Dendritic cell treated with granulocyte-macrophage colony-stimulating factor and Interleukin-4, amounts not matched to agents 40 ng/mL and 50 ng/mL, for 4 days (primary cell): ENCODE data around the gene LDLRAD3.
"Not testable (repeated sequence)": the region's sequence is repeated elsewhere in the genome, so short reads cannot be mapped to it uniquely, and the experiment has no call there.

ENCODE experiments used
- H3K27ac Mint-ChIP-seq: one replicate; pipeline ENCODE4 v1.8.0; 2022; ENCODE audit warnings: mild to moderate bottlenecking, mixed read lengths
- H3K27me3 Mint-ChIP-seq: one replicate; pipeline ENCODE4 v1.8.0; 2022; ENCODE audit warnings: mild to moderate bottlenecking, mixed read lengths
- H3K36me3 Mint-ChIP-seq: one replicate; pipeline ENCODE4 v1.8.0; 2022; ENCODE audit warnings: low read depth, mixed read lengths
- H3K4me1 Mint-ChIP-seq: one replicate; pipeline ENCODE4 v1.8.0; 2022; ENCODE audit warnings: low read depth, mixed read lengths
- H3K4me3 Mint-ChIP-seq: one replicate; pipeline ENCODE4 v1.8.0; 2022; ENCODE audit warnings: mild to moderate bottlenecking, moderate library complexity, mixed read lengths
- H3K9me3 Mint-ChIP-seq: one replicate; pipeline ENCODE4 v1.8.0; 2022; ENCODE audit warnings: mixed read lengths
- intact Hi-C: fragments of 100-400 bp; cut with micrococcal nuclease; formaldehyde crosslinking; loops from one replicate; pipeline ENCODE4 v1.15.0; 2022

The LDLRAD3 gene

DNA sequence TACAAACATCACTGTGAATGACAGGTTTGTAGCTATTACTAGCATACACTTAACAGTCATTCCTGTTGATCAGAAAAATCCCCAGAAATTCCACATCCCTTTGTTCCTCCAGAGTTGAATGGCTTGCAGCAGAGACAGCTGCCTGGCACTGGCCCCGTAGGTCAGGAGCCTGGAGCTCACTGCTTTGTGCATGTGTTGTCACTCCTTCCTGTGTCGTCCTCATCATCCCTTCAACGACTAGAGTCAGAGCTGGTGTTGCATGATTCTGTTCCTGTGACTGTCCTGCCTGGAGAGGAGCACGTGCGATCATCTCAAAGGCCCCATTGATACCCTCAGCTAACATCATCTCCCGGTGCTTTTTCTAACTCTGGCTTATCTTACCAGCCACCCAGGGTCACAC is 58.3 kb downstream of the LDLRAD3 start:
- Mint-ChIP-seq H3K27me3 (no peaks in the 10 kb centered on the region), H3K4me1 (peaks cover 13% of the 10 kb centered on the region), H3K4me3 (no peak overlapping the region), H3K27ac (no peak overlapping the region), H3K9me3 (peaks cover 28% of the 10 kb centered on the region), H3K36me3 (no peaks in the 10 kb centered on the region)
- intact Hi-C loops, result no loop called here

GRCh38 chr11:36002796-36003195 is 58.9 kb downstream of the LDLRAD3 start:
- intact Hi-C loops, result no loop called here
- no peaks in the 10 kb centered on the region for H3K27me3 Mint-ChIP-seq
- H3K4me1 Mint-ChIP-seq, result peaks cover 13% of the 10 kb centered on the region
- H3K27ac Mint-ChIP-seq, result no peak overlapping the region
- no peaks in the 10 kb centered on the region for H3K36me3 Mint-ChIP-seq
- H3K9me3 Mint-ChIP-seq, result peaks cover 28% of the 10 kb centered on the region
- H3K4me3 Mint-ChIP-seq, result no peak overlapping the region

DNA sequence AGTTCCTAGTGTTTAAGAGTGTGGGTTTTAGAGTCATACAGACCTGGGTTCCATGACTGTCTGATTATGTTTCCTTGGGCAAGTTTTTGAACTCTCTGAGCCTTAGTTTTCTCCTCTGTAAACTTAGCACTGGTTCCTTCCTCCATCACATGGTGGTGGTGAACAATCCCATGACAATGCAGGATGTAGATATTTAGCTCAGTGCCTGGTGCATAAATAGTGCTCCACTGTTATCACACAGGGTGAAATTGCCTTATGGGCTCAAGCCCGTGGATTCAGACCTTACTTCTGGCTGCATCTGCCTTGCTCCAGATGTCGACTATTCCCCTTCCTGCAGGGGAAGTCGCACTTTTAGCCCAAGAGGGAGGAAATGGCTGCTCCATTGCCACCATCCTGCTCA is 62.7 kb downstream of the LDLRAD3 start:
- H3K27ac Mint-ChIP-seq, result no peak overlapping the region
- H3K27me3 Mint-ChIP-seq, result no peaks in the 10 kb centered on the region
- peaks cover 28% of the 10 kb centered on the region for H3K9me3 Mint-ChIP-seq
- H3K4me1 Mint-ChIP-seq, result peaks cover 13% of the 10 kb centered on the region
- no peak overlapping the region for H3K4me3 Mint-ChIP-seq
- no peaks in the 10 kb centered on the region for H3K36me3 Mint-ChIP-seq
- intact Hi-C loops, result no loop called here

GRCh38 chr11:36007127-36007655 is 63.3 kb downstream of the LDLRAD3 start:
- no peaks in the 10 kb centered on the region for H3K36me3 Mint-ChIP-seq

GRCh38 chr11:36008584-36008983 is 64.7 kb downstream of the LDLRAD3 start:
- Mint-ChIP-seq H3K27ac (no peak overlapping the region), H3K9me3 (peaks cover 24% of the 10 kb centered on the region), H3K4me1 (peaks cover 5% of the 10 kb centered on the region), H3K27me3 (no peaks in the 10 kb centered on the region), H3K4me3 (no peak overlapping the region), H3K36me3 (no peaks in the 10 kb centered on the region)
- intact Hi-C loops, result no loop called here

More at GRCh38 chr11:36007127-36007655, 63.3 kb downstream of the LDLRAD3 start:
- Mint-ChIP-seq H3K9me3 (peaks cover 28% of the 10 kb centered on the region), H3K27ac (no peak overlapping the region), H3K4me1 (peaks cover 11% of the 10 kb centered on the region), H3K4me3 (no peak overlapping the region), H3K27me3 (no peaks in the 10 kb centered on the region)
- intact Hi-C loops, result no loop called here

DNA sequence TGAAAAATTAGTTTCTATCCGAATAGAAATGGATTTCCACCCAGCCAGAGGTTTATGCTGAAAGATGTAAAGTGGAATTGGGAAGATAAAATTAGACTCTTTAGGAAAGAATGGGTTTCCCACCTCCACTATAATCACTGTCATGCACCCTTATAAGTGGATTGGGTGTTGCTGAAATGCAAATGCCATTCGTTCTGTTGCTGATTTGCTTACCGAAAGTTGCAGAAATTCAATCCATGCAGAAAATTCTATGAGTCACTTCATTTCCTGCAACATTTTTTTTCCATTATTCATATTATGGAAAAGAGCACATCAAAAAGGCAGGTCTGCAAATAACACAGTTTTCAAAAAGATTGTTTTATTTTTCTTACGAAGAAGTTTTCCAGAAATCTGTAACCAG is 65.6 kb downstream of the LDLRAD3 start:
- Mint-ChIP-seq H3K9me3 (peaks cover 15% of the 10 kb centered on the region), H3K27ac (no peak overlapping the region), H3K36me3 (no peaks in the 10 kb centered on the region), H3K4me1 (peaks cover 7% of the 10 kb centered on the region), H3K27me3 (no peaks in the 10 kb centered on the region), H3K4me3 (no peak overlapping the region)
- intact Hi-C loops, result no loop called here

DNA sequence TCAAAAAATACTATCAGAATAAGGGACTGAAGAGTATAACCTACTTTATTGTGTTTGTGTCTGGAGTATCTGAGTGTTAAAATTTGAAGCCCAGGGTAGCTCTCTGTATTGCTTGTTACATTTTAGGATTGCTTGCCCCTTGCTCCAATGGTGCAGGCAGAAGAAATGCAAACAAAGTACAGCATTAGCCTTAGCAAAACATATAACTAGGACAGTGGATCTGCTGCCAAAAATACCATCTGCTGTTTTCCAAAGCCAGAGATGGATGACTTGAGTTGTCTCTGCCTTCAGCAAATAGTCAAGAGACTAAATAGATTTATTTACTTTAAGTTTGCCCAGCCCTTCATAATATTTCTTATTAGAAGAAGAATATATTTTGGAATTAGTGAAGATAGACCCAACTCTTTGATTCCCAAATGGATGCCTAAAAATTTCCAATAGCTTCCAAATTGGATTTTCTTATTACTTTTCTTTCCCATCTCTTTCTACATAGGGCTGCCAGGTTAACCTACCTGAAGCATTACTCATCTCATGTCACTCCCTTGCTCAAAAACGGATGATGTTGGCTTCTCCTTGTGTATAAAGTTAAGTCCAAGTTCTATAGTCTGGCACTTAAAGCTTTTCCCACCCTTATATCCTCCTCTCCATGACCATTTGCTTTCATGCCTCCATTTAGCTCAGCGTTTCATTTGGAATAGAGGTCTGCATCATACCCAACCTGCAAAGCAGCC is 66.3 kb downstream of the LDLRAD3 start:
- no peaks in the 10 kb centered on the region for H3K27me3 Mint-ChIP-seq
- H3K4me1 Mint-ChIP-seq, result peaks cover 9% of the 10 kb centered on the region
- H3K9me3 Mint-ChIP-seq, result peaks cover 8% of the 10 kb centered on the region
- H3K27ac Mint-ChIP-seq, result no peak overlapping the region
- H3K4me3 Mint-ChIP-seq, result no peak overlapping the region
- no peaks in the 10 kb centered on the region for H3K36me3 Mint-ChIP-seq
- intact Hi-C loops, result no loop called here

DNA sequence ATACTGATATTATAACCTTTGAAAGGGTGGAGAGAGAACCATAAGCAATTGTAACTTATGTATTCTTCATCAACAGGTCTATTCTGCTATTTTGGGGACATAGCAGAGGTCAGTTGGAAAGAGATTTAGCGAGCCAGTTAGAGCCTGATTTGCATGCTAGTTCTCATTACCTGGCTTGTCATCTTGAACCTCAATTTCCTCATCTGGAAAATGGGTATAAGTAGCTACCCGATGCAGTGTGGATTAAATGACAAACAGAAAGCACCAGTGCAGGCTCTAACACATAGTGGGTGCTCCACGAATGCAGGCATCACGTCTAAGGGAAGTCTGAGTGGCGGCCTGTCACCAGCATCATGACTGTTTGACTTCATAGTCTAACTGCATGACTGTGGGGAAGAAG is 67.7 kb downstream of the LDLRAD3 start:
- peaks cover 19% of the 10 kb centered on the region for H3K4me1 Mint-ChIP-seq
- H3K27me3 Mint-ChIP-seq, result no peaks in the 10 kb centered on the region
- H3K36me3 Mint-ChIP-seq, result no peaks in the 10 kb centered on the region
- no peak overlapping the region for H3K27ac Mint-ChIP-seq
- no peak overlapping the region for H3K4me3 Mint-ChIP-seq
- no peaks in the 10 kb centered on the region for H3K9me3 Mint-ChIP-seq
- intact Hi-C loops, result no loop called here

DNA sequence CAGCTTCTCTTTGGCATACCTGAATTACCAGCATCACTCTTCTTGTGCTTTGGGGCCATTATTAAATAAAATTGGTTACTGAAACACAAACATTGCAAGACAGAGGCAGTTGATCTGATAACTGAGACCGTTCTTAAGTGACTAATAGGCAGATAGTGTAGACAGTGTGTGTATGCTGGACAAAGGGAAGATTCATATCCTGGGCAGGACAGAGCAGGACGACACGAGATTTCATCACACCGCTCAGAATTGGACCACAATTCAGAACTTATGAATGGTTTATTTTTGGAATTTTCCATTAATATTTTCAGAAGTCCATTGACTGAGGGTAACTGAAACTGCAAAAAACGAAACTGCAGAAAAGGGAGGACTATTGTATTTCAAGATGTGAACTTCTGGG is 68.6 kb downstream of the LDLRAD3 start:
- Mint-ChIP-seq H3K4me3 (no peak overlapping the region), H3K9me3 (no peaks in the 10 kb centered on the region), H3K27ac (no peak overlapping the region), H3K27me3 (no peaks in the 10 kb centered on the region), H3K36me3 (no peaks in the 10 kb centered on the region), H3K4me1 (peaks cover 20% of the 10 kb centered on the region)
- intact Hi-C loops, result no loop called here

DNA sequence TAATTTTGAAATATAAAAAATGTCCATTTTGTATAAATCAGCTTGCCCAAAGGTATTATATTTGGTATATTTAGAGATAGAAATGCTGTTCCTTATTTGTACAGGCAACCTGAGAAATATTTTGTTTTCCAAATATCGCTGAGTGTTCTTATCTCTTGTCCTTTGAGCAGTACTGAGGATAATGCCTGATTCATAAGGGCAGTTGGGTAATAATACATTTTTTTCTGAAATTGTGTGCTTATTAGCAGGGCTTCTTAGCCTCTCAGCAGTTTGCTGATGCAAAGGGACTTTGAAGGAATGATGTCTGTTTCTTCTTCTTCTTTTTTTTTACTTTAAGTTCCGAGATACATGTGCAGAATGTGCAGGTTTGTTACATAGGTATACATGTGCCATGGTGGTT is 69.1 kb downstream of the LDLRAD3 start:
- Mint-ChIP-seq H3K4me3 (no peak overlapping the region), H3K27me3 (no peaks in the 10 kb centered on the region), H3K4me1 (peaks cover 20% of the 10 kb centered on the region), H3K9me3 (no peaks in the 10 kb centered on the region), H3K27ac (no peak overlapping the region), H3K36me3 (no peaks in the 10 kb centered on the region)
- intact Hi-C loops, result no loop called here

DNA sequence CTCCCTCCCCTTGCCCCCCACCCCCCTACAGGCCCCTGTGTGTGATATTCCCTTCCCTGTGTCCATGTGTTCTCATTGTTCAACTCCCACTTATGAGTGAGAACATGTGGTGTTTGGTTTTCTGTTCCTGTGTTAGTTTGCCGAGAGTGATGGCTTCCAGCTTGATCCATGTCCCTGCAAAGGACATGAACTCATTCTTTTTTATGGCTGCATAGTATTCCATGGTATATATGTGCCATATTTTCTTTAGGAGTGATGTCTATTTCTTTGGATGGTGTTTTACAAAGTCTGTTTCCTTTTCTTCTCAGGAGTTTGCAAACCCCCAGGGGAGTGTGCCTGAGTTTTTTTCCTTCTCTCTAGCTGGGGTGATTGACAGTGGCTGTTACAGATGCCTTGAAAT is 69.6 kb downstream of the LDLRAD3 start:
- H3K27me3 Mint-ChIP-seq, intact Hi-C loops, H3K4me3 Mint-ChIP-seq, H3K9me3 Mint-ChIP-seq, H3K27ac Mint-ChIP-seq, H3K36me3 Mint-ChIP-seq: not testable (repeated sequence)
- peaks cover 20% of the 10 kb centered on the region for H3K4me1 Mint-ChIP-seq

- no peak overlapping the region for H3K27ac Mint-ChIP-seq
- no peak overlapping the region for H3K4me3 Mint-ChIP-seq
- intact Hi-C loops, result no loop called here
- peaks cover 20% of the 10 kb centered on the region for H3K4me1 Mint-ChIP-seq
- H3K36me3 Mint-ChIP-seq, result no peaks in the 10 kb centered on the region
- H3K27me3 Mint-ChIP-seq, result no peaks in the 10 kb centered on the region
- H3K9me3 Mint-ChIP-seq, result no peaks in the 10 kb centered on the region
Observed at GRCh38 chr11:36013950-36014897, 70.4 kb downstream of the LDLRAD3 start.

- Mint-ChIP-seq H3K27ac (no peak overlapping the region), H3K36me3 (no peaks in the 10 kb centered on the region), H3K4me3 (no peak overlapping the region), H3K27me3 (no peaks in the 10 kb centered on the region), H3K9me3 (no peaks in the 10 kb centered on the region), H3K4me1 (peaks cover 20% of the 10 kb centered on the region)
- intact Hi-C loops, result no loop called here
Observed at GRCh38 chr11:36014898-36015665, 71.2 kb downstream of the LDLRAD3 start.

DNA sequence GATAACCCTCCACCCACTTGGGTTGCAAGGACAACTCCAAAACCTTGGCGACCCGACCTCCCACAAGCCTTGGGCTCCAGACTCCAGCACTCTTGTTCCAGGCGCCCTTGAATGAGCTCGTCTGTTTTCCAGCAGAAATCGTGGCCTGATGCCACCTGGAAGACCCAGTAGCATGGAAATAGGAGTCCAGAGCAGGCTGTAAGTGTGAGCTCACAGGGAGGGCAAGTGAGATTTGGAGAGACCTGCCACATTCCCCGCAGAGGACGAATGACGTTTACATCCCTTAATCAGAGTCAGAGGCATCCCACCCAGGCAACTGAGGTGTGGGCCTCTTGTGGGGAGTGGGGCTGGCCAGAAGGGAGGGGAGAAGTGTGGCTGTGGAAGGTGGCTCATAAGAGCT is 71.9 kb downstream of the LDLRAD3 start:
- H3K9me3 Mint-ChIP-seq, result no peaks in the 10 kb centered on the region
- H3K4me1 Mint-ChIP-seq, result peaks cover 20% of the 10 kb centered on the region
- no peak overlapping the region for H3K27ac Mint-ChIP-seq
- no peaks in the 10 kb centered on the region for H3K36me3 Mint-ChIP-seq
- intact Hi-C loops, result no loop called here
- no peak overlapping the region for H3K4me3 Mint-ChIP-seq
- no peaks in the 10 kb centered on the region for H3K27me3 Mint-ChIP-seq
